ENCODE data around the gene ZRANB1. TPM values are rescaled to one million over a fixed set of nuclear protein-coding genes. Genes with fewer than 3 reads are reported as not detected.

Gene ZRANB1
- total RNA-seq, 1 donor from 2014 or later = 24.7 TPM

- Histone ChIP-seq H3K27me3 (no peaks in the 10 kb centered on the region), H3K4me3 (no peak overlapping the region), H3K36me3 (no peaks in the 10 kb centered on the region), H3K27ac (no peak overlapping the region), H3K9me3 (no peaks in the 10 kb centered on the region), H3K4me1 (peaks cover 0 to 14% of the 10 kb centered on the region in 2 donors)
- no peak for DNase-seq (ENCODE audit: low spot score in 2 of 2)
- TF ChIP-seq, protein P1, sequence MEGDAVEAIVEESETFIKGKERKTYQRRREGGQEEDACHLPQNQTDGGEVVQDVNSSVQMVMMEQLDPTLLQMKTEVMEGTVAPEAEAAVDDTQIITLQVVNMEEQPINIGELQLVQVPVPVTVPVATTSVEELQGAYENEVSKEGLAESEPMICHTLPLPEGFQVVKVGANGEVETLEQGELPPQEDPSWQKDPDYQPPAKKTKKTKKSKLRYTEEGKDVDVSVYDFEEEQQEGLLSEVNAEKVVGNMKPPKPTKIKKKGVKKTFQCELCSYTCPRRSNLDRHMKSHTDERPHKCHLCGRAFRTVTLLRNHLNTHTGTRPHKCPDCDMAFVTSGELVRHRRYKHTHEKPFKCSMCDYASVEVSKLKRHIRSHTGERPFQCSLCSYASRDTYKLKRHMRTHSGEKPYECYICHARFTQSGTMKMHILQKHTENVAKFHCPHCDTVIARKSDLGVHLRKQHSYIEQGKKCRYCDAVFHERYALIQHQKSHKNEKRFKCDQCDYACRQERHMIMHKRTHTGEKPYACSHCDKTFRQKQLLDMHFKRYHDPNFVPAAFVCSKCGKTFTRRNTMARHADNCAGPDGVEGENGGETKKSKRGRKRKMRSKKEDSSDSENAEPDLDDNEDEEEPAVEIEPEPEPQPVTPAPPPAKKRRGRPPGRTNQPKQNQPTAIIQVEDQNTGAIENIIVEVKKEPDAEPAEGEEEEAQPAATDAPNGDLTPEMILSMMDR (IDR thresholded peaks at IDR 0.05) = no peak
- intact Hi-C loops (cut with DNase I) = no loop called here
Measured at GRCh38 chr10:124936813-124937212, 5.1 kb upstream of the ZRANB1 start.

DNA sequence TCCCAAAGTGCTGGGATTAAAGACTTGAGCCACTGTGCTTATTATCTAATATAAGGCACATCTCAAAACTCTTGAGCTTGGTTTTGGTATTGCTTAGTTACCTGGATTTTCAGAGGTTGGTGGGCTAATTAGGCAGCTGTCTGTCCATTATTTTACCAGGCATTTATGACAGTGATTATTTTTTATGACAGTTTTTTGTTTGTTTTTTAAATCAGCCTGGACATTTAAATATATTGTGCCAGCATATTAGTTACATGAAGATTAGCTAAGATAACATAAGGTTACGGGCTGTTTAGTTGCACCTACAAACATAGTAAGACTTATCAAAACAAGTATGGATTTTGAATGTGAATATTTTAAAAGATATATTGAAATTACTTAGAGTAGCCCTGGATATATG lies 2.6 kb upstream of the ZRANB1 start:
- TF ChIP-seq, protein P1 (IDR thresholded peaks at IDR 0.05) = no peak
- H3K27ac ChIP-seq = no peak overlapping the region
- intact Hi-C loops (cut with DNase I) = no loop called here
- H3K36me3 ChIP-seq = no peaks in the 10 kb centered on the region
- H3K4me3 ChIP-seq = no peak overlapping the region
- H3K9me3 ChIP-seq = no peaks in the 10 kb centered on the region
- H3K27me3 ChIP-seq = no peaks in the 10 kb centered on the region
- DNase-seq (ENCODE audit: low spot score in 2 of 2) = no peak
- H3K4me1 ChIP-seq = peaks cover 0 to 23% of the 10 kb centered on the region in 2 donors

GRCh38 chr10:124942317-124943169 lies 620 bp downstream of the ZRANB1 start:
- H3K27ac ChIP-seq = no peak overlapping the region
- no peak for DNase-seq (ENCODE audit: low spot score in 2 of 2)
- TF ChIP-seq, protein P1 (IDR thresholded peaks at IDR 0.05) = no peak
- H3K36me3 ChIP-seq = no peaks in the 10 kb centered on the region
- no peaks in the 10 kb centered on the region for H3K27me3 ChIP-seq
- peak overlapping the region in 1 of 2 donors; percentile 4 for H3K4me3 ChIP-seq
- peaks cover 0 to 34% of the 10 kb centered on the region in 2 donors for H3K4me1 ChIP-seq
- intact Hi-C loops (cut with DNase I) = no loop called here
- H3K9me3 ChIP-seq = no peaks in the 10 kb centered on the region

DNA sequence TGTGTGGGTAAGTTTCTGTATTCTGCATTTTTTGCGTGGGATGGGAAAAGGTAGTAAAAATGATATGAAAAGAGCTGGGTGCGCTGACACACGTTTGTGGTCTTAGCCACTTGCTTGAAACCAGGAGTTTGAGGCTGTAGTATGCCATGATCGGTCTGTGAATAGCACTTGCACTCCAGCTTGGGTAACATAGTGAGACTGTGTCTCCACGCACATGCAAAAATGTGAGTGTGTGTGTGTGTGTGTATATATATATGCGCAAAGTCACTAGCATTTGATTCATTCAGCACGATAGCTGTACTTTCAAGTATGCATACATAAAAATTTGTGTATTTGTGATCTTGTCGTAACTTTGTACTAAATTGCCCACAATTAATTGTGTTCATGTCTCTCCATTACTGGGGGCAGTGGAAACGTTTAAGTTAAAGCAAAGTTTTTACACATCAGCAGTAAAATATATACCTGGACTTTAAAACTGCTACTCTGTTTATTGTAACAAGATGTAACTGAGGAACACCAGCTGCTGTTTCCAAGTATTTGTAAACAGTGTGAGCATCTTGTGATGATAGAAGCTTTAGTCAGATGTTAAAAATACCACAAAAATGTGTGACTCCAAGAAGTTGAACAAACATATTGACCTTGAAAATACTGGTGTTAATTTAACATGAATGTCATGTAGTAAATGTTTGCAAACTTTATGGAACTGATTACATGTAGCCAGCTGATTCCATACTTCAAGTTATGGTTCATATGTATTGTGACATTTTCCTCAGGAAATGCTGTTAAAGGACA lies 1.6 kb downstream of the ZRANB1 start:
- Histone ChIP-seq H3K4me3 (peak overlapping the region in 1 of 2 donors; percentile 4), H3K4me1 (peaks cover 0 to 39% of the 10 kb centered on the region in 2 donors), H3K36me3 (no peaks in the 10 kb centered on the region), H3K27ac (no peak overlapping the region), H3K27me3 (no peaks in the 10 kb centered on the region), H3K9me3 (no peaks in the 10 kb centered on the region)
- TF ChIP-seq, protein P1 (IDR thresholded peaks at IDR 0.05) = no peak
- no peak for DNase-seq (ENCODE audit: low spot score in 2 of 2)
- intact Hi-C loops (cut with DNase I) = no loop called here

DNA sequence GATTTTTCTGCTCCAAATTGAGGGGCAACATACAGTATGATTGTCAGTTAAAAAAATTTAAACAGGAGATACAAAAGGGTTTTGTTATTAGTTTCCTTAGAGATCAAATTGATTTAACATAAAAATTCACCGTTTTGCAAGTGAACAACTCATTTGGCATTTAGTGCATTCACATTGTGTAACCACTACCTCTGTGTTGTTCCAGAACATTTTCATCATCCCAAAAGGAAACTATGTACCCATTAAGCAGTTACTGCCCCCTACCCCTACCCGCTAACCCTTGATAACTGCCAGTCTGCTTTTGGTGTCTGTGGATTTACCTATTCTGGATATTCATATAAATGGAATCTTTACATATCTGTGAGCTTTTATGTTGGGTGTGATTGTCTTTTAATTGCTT lies 3.1 kb downstream of the ZRANB1 start:
- H3K36me3 ChIP-seq = no peaks in the 10 kb centered on the region
- no peak overlapping the region for H3K27ac ChIP-seq
- TF ChIP-seq, protein P1 (IDR thresholded peaks at IDR 0.05) = no peak
- intact Hi-C loops (cut with DNase I) = no loop called here
- H3K9me3 ChIP-seq = no peaks in the 10 kb centered on the region
- peaks cover 0 to 33% of the 10 kb centered on the region in 2 donors for H3K4me1 ChIP-seq
- no peak overlapping the region for H3K4me3 ChIP-seq
- H3K27me3 ChIP-seq = no peaks in the 10 kb centered on the region
- DNase-seq (ENCODE audit: low spot score in 2 of 2) = no peak

All from ascending aorta (tissue), 2 donors.